DMS 273 treated with DMSO at 0.1 percent for 48 hours (cell line): ENCODE results near the gene THAP4.

Source experiments
- DNase-seq: peaks from one replicate; lab custom pipeline; 2025; lab: John Stamatoyannopoulos, UW

Gene THAP4

GRCh38 chr2:241640165-241640795 is 3.3 kb upstream of the THAP4 start:
- DNase-seq = no peak

DNA sequence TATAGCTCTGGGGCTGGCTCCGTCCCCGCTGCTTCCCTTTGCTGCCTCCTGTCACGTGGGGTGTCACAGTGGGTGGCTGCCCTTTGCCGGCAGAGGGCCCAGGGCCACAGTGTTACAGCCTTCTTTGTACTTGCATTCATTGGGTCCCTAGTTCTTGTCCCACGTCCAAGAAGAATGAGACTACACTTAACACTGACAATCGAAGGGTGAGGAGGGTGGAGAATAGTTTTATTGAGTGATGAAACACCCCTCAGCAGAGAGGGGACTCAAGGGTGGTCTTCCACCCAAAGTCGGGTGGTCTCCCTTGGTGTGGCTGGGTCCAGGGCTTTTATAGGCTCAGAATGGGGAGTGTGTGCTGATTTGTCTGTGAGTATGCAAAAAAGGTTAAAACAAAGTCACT is 2.4 kb upstream of the THAP4 start:
- DNase-seq = no peak

GRCh38 chr2:241638940-241639339 is 2.0 kb upstream of the THAP4 start:
- DNase-seq = no peak

- DNase-seq = no peak
Observed at GRCh38 chr2:241637795-241638660, 1.1 kb upstream of the THAP4 start.

DNA sequence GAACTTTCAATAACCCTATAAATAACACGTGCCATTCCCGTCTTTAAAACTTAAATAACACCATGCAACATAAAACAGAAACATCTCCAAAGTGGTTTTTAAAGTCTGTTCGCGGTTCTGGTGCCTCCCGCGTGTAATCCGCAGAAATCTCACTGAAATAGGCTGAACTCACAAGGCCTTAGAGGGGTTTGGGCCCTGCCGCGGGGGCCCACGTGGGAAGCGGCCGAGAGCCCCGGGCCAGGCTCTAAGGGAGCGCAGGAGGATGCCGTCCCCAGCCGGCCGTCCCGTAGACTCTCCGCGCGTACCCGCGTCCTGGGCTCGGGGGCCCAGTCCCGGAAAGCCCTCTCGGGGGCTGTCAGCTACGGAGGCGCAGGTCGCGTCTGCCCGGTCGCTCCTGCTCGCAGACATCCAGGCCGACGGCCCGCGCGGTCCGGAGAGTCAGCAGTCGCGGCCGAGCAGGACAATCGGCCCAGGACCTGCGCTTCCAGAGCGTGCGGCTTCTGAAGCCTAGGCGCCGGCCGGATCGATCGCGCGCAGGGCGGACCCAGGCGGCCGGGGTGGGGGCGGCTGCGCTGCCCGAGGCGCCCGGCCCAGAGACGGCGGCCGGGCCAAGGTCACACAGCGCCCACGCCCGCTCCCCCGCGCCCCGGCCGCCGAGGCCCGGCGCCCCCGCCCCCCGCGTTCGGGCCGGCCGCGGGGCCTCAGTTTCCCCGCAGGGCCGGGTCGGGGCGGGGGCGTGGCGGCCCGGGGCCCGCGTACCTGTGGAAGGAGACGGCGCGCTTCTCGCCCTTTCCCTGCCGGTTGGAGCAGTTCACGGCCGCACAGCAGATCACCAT is 558 bp downstream of the THAP4 start:
- DNase-seq = no peak

DNA sequence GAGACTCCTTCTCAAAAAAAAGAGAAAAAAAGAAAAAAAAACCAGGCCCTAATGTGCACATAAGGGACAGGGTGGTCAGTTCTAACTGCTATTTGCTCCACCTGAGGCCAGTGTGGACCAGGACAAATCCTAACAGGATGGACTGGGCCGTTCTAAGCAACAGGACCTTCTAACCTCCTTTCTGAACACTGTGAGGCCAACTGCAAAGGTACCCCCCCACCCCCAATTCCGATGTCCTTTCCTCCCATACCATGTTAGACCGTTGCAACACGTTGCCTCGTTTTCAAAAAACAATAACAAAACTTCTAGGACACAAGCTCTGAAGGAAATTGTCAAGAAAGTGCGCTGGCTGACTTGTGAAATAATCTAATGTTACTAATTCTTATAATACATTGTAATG is 1.2 kb downstream of the THAP4 start:
- DNase-seq = no peak

DNA sequence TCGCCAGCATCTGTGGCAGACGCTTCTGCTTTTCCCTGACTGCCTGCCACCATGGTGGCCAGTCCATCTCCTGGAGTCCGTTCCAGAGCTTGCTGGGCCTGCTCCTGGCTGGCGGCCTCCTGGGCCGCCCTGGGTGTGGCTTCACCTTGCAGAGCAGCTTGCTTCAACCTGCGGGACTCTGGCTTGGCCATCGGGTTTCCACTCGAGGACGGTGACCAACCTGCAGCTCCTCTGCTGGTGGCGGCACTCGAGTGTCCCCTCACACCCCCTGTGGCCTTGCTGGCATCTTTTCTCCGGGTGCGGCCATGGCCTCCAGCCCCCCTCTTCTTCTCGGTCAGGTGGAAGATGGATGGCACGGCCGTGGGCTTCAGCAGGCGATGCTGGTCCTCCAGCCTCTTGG is 3.4 kb downstream of the THAP4 start:
- no peak for DNase-seq

DNA sequence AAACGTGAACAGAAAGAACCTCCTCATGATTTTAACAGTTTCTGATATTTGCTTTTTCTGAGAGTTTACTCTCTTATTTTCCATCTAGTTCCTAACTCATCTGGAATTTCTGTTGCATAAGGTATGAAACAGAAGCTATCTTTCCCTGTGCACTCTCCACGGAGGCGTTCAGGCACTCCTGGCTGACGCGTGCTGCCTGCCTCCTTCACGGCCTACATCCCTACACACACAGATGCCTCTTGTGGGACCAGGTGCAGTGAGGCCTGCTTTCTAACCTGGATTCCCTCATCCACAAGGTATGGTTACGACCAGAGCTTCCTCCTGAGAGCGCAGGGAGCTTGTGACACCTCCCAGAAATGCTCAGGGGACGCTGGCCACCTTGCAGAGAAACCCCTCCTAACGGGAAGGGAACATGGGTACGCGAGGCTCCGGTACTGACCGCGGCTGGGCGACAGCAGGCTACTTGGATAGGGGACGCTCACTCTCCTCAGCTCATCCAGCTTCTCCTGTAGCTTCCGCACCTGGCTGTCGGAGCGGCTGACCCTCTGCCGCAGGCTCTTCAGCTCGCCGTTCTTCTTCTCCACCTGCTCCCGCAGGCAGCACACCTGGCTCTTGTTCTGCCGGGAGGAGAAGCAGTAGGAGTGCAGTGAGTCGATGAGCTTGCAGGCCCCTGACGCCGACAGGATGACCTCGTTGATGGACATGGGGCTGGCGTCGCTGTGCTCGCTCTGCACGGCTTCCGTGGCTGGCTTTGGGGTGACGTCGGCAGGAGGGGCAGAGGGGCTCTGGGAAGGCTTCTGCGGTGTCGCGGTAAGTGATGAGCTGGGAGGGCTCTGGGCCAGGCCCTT is 4.3 kb downstream of the THAP4 start:
- no peak for DNase-seq

DNA sequence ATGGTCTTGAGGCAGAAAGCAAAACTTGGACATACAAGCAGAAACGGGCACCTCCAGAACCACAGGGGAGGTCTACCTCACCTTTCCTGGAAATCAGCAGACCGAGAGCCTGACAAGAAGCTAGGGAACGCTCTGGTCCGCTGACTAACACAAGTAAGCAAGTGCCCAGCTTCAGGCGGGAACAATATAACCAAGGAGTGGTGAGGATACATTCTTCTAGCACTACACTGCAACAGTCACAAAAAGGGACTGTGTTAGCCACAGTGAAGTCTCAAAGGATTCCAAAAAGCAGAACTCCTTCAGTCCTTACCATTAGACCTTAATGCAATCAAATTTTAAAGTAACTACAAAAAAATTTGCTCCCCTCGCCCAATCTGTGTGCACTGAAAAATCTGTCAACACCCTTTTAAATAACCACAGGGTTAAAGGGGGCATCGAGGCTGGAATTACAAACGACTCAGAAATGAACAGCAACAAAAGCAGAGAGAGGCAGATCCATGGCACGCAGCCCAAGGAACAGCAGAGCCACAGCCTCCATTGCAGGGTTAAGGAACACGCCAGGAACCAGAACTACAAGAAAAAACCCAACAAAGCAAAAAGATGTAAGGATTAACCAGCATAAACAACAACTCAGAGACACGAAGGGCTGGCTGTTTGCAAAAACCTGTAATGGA is 7.1 kb downstream of the THAP4 start:
- no peak for DNase-seq

DNA sequence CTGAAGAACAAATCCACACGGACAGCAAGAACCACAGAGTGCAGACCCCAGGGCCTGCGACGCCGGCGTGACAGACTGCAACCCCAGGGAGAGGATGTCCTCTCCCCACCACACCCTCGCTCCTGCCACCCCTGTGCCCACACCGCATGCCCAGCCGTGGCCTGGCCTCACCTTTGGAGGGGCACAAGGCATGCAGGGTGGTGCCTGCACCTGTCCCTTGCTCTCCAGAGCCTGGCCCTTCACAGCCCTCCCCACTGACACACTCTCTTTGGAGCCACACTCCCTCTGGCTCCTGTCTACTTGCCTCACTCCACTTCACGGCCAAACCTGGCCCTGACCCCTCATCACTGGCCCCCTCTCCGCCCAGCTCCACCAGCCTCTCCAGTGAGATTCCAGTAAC is 9.3 kb downstream of the THAP4 start:
- no peak for DNase-seq

DNA sequence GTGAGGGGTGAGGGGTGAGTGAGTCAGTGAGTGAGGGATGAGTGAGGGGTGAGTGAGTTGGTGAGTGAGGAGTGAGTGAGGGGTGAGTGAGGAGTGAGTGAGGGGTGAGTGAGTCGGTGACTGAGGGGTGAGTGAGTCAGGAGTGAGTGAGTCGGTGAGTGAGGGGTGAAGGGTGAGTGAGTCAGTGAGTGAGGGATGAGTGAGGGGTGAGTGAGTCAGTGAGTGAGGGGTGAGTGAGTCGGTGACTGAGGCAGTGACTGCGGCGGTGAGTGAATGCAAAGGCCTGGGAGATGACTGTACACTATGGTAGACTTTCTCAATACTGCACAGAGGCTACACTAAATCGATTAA is 16.6 kb downstream of the THAP4 start:
- no peak for DNase-seq

DNA sequence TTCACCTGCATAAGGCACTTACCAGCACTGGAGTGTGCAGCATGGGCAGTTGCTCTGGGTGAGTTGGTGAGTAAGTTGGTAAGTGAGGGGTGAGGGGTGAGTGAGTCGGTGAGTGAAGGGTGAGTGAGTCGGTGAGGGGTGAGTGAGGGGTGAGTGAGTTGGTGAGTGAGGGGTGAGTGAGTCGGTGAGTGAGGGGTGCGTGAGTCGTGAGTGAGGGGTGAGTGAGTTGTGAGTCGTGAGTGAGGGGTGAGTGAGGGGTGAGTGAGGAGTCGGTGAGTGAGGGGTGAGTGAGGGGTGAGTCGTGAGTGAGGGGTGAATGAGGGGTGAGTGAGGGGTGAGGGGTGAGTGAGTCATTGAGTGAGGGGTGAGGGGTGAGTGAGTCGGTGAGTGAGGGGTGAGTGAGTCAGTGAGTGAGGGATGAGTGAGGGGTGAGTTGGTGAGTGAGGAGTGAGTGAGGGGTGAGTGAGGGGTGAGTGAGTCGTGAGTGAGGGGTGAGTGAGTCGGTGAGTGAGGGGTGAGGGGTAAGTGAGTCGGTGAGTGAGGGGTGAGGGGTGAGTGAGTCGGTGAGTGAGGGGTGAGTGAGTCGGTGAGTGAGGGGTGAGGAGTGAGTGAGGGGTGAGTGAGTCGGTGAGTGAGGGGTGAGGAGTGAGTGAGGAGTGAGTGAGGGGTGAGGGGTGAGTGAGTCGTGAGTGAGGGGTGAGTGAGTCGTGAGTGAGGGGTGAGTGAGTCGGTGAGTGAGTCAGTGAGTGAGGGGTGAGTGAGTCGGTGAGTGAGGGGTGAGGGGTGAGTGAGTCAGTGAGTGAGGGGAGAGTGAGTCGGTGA is 17.1 kb downstream of the THAP4 start:
- DNase-seq = no peak

DNA sequence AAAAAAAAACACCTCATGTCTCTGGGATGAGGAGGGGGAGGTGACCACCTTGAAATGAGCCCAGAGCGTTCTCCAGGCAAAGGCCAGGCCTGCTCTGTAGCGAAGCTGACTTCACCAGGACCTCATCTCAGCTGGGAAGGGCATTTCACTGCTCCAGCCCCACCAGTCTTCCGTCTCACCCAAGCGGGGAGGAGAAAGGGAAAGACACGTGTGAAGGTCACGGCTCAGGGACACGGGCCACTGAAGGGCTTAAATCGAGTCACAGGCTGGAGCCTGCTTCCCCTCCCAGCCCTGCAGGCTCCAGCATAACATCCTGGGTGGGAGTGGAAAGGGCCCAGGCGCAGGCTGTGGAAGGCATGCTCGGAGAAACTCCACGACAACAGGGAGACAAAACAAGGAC is 18.1 kb downstream of the THAP4 start:
- DNase-seq = no peak

- no peak for DNase-seq
Observed at GRCh38 chr2:241618296-241618805, 18.6 kb downstream of the THAP4 start.

- no peak for DNase-seq
Observed at GRCh38 chr2:241617431-241618154, 19.4 kb downstream of the THAP4 start.

DNA sequence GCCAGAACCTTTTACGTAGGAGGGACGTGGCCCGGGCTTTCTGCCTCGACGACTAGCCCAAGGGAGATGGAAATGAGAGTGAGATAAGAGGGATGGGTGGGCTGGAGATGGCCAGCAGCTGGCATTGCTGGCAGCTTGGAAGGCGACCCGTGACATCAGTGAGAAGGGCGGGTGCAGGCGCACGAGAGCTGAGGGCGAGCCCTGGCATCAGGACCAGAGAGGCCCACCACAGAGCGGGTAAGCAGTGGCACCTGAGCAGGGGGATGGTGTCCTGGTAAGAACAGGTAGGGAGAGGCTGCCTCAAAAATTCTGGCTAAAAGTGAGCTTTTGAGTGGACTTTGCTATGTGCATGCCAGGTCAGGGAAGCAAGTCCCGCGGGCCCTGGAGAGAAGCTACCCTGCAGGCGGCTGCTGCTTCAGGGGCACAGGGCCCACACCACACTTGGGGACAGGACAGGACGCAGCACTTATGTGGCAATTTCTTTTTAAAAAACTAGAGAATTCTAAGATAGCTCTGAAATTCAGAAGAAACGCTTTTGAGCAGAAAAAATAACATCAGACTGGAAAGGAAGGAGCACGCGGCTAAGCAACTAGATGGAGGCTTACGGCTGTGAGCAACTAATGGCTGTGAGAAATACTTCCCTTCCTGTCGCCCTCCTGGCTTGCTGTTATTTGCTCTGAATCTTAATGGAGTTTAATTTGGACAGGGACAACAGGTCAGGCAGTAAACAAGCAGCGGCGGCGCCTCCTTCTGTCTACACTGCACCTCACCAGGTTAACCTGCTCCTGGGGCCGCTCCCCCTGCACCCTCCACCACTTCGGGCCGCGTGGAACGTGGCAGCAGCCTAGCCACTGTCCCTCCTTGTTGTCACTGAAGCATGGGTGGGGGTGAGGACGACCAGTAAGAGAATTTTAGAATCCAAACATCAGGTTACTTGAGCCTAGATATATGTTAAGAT is 20.5 kb downstream of the THAP4 start:
- DNase-seq = no peak

DNA sequence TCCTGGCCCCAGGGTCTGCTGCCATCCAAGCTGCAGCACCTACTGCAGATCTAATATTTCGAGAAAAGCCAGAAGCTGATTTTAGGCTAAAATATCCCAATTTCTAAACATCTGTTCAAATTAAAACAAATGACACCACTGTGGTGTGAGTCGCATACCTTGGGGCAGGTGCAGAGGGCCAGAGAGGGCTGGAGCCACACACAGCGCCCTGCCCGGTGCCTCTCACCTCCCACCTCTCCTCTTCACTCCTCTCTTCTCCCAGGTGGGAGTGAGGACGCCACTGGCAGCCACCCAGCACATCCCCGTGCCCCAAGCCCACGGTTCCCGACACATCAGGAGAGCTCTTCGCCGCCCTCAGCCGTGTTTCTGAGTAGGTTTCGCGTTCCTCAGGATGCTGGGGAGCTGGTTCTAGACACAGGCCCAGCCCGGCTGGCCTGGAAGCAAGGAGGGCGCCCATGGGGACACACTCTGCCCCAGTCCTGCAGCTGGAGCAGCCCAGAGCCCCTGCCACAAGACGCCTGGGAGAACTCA is 21.4 kb downstream of the THAP4 start:
- DNase-seq = no peak

DNA sequence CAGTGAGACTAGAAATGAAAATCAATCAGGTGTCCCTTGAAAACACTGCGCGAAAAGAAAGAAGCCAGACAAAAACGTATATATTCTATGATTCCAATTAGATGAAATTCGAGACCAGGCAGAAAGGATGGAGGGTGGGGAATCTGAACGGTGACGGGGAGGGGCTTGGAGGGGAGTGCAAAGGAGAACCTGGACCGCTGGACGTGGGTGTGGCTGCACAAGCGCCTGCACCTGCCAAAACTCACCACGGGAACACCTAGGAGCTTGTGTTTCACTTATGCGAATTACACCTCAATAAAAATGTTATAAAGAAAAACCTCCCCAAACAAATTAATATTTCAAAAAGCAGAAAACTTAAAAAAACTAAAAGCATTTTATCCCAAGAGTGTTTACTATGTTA is 21.9 kb downstream of the THAP4 start:
- no peak for DNase-seq
